Breast epithelium (tissue), 3 donors: ENCODE results near the gene HIVEP3.

Experiments
- CTCF ChIP-seq, 3 donors: fragments of 450-650 bp; IDR thresholded peaks; one replicate each; pipeline ENCODE4 v1.5.1; 2016 to 2017; ENCODE audit warnings: antibody characterized with exemption in 3 of 3, mild to moderate bottlenecking in 3 of 3, moderate library complexity in 3 of 3
- POLR2A ChIP-seq: fragments of 450-650 bp; IDR thresholded peaks from one replicate; pipeline ENCODE4 v1.6.1; 2016; ENCODE audit warnings: antibody characterized with exemption, mild to moderate bottlenecking, moderate library complexity
- POLR2AphosphoS5 ChIP-seq, 3 donors: sonication (generic); formaldehyde crosslinking; IDR thresholded peaks; one replicate each; pipeline ENCODE4 v1.6.1; 2017; ENCODE audit warnings: antibody characterized with exemption in 3 of 3

DNA sequence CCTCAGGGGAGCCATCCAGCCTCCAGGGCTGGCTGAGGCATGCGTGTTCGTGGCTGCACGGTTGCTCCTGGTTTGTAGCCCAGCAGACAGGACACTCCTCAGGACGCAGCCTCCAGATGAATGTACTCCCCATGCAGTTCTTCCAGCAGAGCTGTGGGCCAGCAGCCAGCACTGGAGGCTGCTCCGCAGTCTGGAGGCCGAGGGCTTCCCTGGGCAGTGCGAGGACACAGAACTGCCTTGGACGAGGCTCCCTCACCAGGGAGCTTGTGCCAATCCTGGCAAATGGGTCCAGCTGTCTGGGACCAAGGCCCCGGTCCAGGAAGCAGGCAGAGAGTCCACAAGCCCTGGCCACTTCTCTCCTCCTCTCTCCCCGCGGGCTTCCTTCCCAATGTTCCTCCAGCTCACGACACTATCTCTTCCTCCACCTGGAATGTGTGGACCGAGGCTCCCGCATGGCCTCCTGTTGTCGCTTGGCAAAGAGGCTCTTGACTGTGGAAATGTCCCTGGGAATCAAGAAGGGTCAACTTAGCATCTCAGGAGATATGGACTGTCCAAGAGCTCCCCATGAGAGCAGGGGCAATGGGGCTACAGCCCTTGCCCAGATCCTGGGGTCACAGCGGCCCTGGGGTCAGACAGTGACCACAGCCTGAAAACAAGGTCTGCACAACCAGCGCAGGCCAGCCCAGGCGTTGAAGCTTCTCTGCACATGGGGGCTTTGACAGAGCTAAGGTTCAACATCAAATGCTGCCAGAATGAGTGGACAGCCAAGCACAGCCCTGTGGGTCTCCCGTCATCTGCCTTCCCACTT, 439.5 kb downstream of the HIVEP3 start:
- TF ChIP-seq POLR2AphosphoS5 (IDR thresholded peaks at IDR 0.05): no peak
- no peak for TF ChIP-seq CTCF (IDR thresholded peaks at IDR 0.05)
- TF ChIP-seq POLR2A: no peak
